ENCODE measurements around the gene CRYGN.

The CRYGN gene

GRCh38 chr7:151448261-151449252 lies 8.6 kb upstream of the CRYGN start:
- Histone ChIP-seq H3K23ac (ENCODE audit: low read depth, low read length, poor library complexity) (peak overlapping the region; percentile 87), H3K14ac (ENCODE audit: low read length) (peak overlapping the region; percentile 92), H3K4me3 (ENCODE audit: low read length in 2 of 2) (peak overlapping the region; percentile 30 to 74), H3K4me2 (ENCODE audit: insufficient read depth, low read length, poor library complexity, severe bottlenecking) (peak overlapping the region; percentile 98), H3K18ac (ENCODE audit: low read length) (peak overlapping the region; percentile 98), H3K9me3 (replicated peaks in 1 of 2; ENCODE audit: control insufficient read depth in 2 of 2, insufficient read depth in 1 of 2, low read depth in 1 of 2, low read length in 2 of 2) (no peaks in the 10 kb centered on the region), H3K9ac (ENCODE audit: low read depth, low read length, poor library complexity) (peak overlapping the region; percentile 84), H2BK120ac (ENCODE audit: low read depth, low read length) (no peak overlapping the region), H3K4me1 (ENCODE audit: control insufficient read depth in 2 of 2, insufficient read depth in 1 of 2, low read depth in 1 of 2, low read length in 2 of 2) (peaks cover 0 to 6% of the 10 kb centered on the region in 2 donors), H3K36me3 (replicated peaks in 1 of 2; ENCODE audit: control insufficient read depth in 2 of 2, insufficient read depth in 2 of 2, low read length in 2 of 2) (no peaks in the 10 kb centered on the region), H2BK5ac (ENCODE audit: low read length) (no peak overlapping the region), H3K27me3 (ENCODE audit: control insufficient read depth in 3 of 3, insufficient read depth in 3 of 3, low read depth in 1 of 3, low read length in 3 of 3) (peaks cover 0 to 35% (median 8%) of the 10 kb centered on the region in 3 experiments), H4K8ac (ENCODE audit: low read depth, low read length) (no peak overlapping the region), H4K91ac (ENCODE audit: low read depth, low read length, poor library complexity) (no peak overlapping the region), H3K79me1 (ENCODE audit: low read depth, low read length) (no peaks in the 10 kb centered on the region), H2AK5ac (ENCODE audit: low read depth, low read length) (peak overlapping the region; percentile 74), H3K27ac (replicated peaks; ENCODE audit: low read length) (no peak overlapping the region), H3K4ac (ENCODE audit: low read length) (no peak overlapping the region), H2BK15ac (ENCODE audit: low read length) (peak overlapping the region; percentile 90), H2AFZ (ENCODE audit: low read length) (peak overlapping the region; percentile 99), H2BK12ac (ENCODE audit: low read length) (peak overlapping the region; percentile 68)
- peak; percentile 68 for DNase-seq (ENCODE audit: low spot score)
- no CpG with 5 or more reads among the region's 61 CpGs for WGBS, 2 donors (ENCODE audit: extremely low coverage in 2 of 2, insufficient read length in 2 of 2, insufficient replicate concordance in 1 of 2)

- H3K18ac ChIP-seq (ENCODE audit: low read length): peak overlapping the region; percentile 98
- peak overlapping the region; percentile 87 for H3K23ac ChIP-seq (ENCODE audit: low read depth, low read length, poor library complexity)
- no peaks in the 10 kb centered on the region for H3K79me1 ChIP-seq (ENCODE audit: low read depth, low read length)
- H3K4me3 ChIP-seq (ENCODE audit: low read length in 2 of 2): peak overlapping the region in 1 of 2 donors; percentile 74
- no peak for DNase-seq (ENCODE audit: low spot score)
- H2BK15ac ChIP-seq (ENCODE audit: low read length): peak overlapping the region; percentile 90
- no peak overlapping the region for H2BK120ac ChIP-seq (ENCODE audit: low read depth, low read length)
- peak overlapping the region; percentile 53 for H2AK5ac ChIP-seq (ENCODE audit: low read depth, low read length)
- peak overlapping the region; percentile 98 for H3K4me2 ChIP-seq (ENCODE audit: insufficient read depth, low read length, poor library complexity, severe bottlenecking)
- no peak overlapping the region for H2BK12ac ChIP-seq (ENCODE audit: low read length)
- WGBS, 2 donors (ENCODE audit: extremely low coverage in 2 of 2, insufficient read length in 2 of 2, insufficient replicate concordance in 1 of 2): no CpG with 5 or more reads among the region's 26 CpGs
- peak overlapping the region; percentile 92 for H3K14ac ChIP-seq (ENCODE audit: low read length)
- H4K8ac ChIP-seq (ENCODE audit: low read depth, low read length): no peak overlapping the region
- H3K27ac ChIP-seq (replicated peaks; ENCODE audit: low read length): no peak overlapping the region
- peak overlapping the region; percentile 99 for H2AFZ ChIP-seq (ENCODE audit: low read length)
- peaks cover 0 to 35% (median 8%) of the 10 kb centered on the region in 3 experiments for H3K27me3 ChIP-seq (ENCODE audit: control insufficient read depth in 3 of 3, insufficient read depth in 3 of 3, low read depth in 1 of 3, low read length in 3 of 3)
- no peak overlapping the region for H3K4ac ChIP-seq (ENCODE audit: low read length)
- no peak overlapping the region for H2BK5ac ChIP-seq (ENCODE audit: low read length)
- no peaks in the 10 kb centered on the region for H3K4me1 ChIP-seq (ENCODE audit: control insufficient read depth in 2 of 2, insufficient read depth in 1 of 2, low read depth in 1 of 2, low read length in 2 of 2)
- no peaks in the 10 kb centered on the region for H3K36me3 ChIP-seq (replicated peaks in 1 of 2; ENCODE audit: control insufficient read depth in 2 of 2, insufficient read depth in 2 of 2, low read length in 2 of 2)
- peaks cover 0 to under 1% of the 10 kb centered on the region in 2 donors for H3K9me3 ChIP-seq (replicated peaks in 1 of 2; ENCODE audit: control insufficient read depth in 2 of 2, insufficient read depth in 1 of 2, low read depth in 1 of 2, low read length in 2 of 2)
- H3K9ac ChIP-seq (ENCODE audit: low read depth, low read length, poor library complexity): peak overlapping the region; percentile 84
- no peak overlapping the region for H4K91ac ChIP-seq (ENCODE audit: low read depth, low read length, poor library complexity)
These were observed 7.9 kb upstream of the CRYGN start for GRCh38 chr7:151447901-151448260.

GRCh38 chr7:151447312-151447711 lies 7.4 kb upstream of the CRYGN start:
- Histone ChIP-seq H3K27me3 (ENCODE audit: control insufficient read depth in 3 of 3, insufficient read depth in 3 of 3, low read depth in 1 of 3, low read length in 3 of 3) (peaks cover 0 to 35% (median 8%) of the 10 kb centered on the region in 3 experiments), H2AK5ac (ENCODE audit: low read depth, low read length) (peak overlapping the region; percentile 63), H2BK12ac (ENCODE audit: low read length) (no peak overlapping the region), H3K36me3 (replicated peaks in 1 of 2; ENCODE audit: control insufficient read depth in 2 of 2, insufficient read depth in 2 of 2, low read length in 2 of 2) (no peaks in the 10 kb centered on the region), H3K4ac (ENCODE audit: low read length) (no peak overlapping the region), H3K27ac (replicated peaks; ENCODE audit: low read length) (no peak overlapping the region), H3K4me1 (ENCODE audit: control insufficient read depth in 2 of 2, insufficient read depth in 1 of 2, low read depth in 1 of 2, low read length in 2 of 2) (no peaks in the 10 kb centered on the region), H4K8ac (ENCODE audit: low read depth, low read length) (no peak overlapping the region), H2BK15ac (ENCODE audit: low read length) (peak overlapping the region; percentile 58), H3K9ac (ENCODE audit: low read depth, low read length, poor library complexity) (no peak overlapping the region), H3K79me1 (ENCODE audit: low read depth, low read length) (no peaks in the 10 kb centered on the region), H4K91ac (ENCODE audit: low read depth, low read length, poor library complexity) (no peak overlapping the region), H3K4me2 (ENCODE audit: insufficient read depth, low read length, poor library complexity, severe bottlenecking) (no peak overlapping the region), H3K18ac (ENCODE audit: low read length) (peak overlapping the region; percentile 35), H3K14ac (ENCODE audit: low read length) (no peak overlapping the region), H3K4me3 (ENCODE audit: low read length in 2 of 2) (no peak overlapping the region), H3K23ac (ENCODE audit: low read depth, low read length, poor library complexity) (peak overlapping the region; percentile 43), H2BK5ac (ENCODE audit: low read length) (no peak overlapping the region), H3K9me3 (replicated peaks in 1 of 2; ENCODE audit: control insufficient read depth in 2 of 2, insufficient read depth in 1 of 2, low read depth in 1 of 2, low read length in 2 of 2) (peaks cover 0 to 3% of the 10 kb centered on the region in 2 donors), H2AFZ (ENCODE audit: low read length) (no peak overlapping the region), H2BK120ac (ENCODE audit: low read depth, low read length) (no peak overlapping the region)
- no CpG with 5 or more reads among the region's 18 CpGs for WGBS, 2 donors (ENCODE audit: extremely low coverage in 2 of 2, insufficient read length in 2 of 2, insufficient replicate concordance in 1 of 2)
- DNase-seq (ENCODE audit: low spot score): no peak

- Histone ChIP-seq H3K9ac (ENCODE audit: low read depth, low read length, poor library complexity) (no peak overlapping the region), H3K4me1 (ENCODE audit: control insufficient read depth in 2 of 2, insufficient read depth in 1 of 2, low read depth in 1 of 2, low read length in 2 of 2) (no peaks in the 10 kb centered on the region), H2AFZ (ENCODE audit: low read length) (no peak overlapping the region), H2BK15ac (ENCODE audit: low read length) (no peak overlapping the region), H2BK120ac (ENCODE audit: low read depth, low read length) (no peak overlapping the region), H3K36me3 (replicated peaks in 1 of 2; ENCODE audit: control insufficient read depth in 2 of 2, insufficient read depth in 2 of 2, low read length in 2 of 2) (no peaks in the 10 kb centered on the region), H2AK5ac (ENCODE audit: low read depth, low read length) (no peak overlapping the region), H3K79me1 (ENCODE audit: low read depth, low read length) (no peaks in the 10 kb centered on the region), H3K4me2 (ENCODE audit: insufficient read depth, low read length, poor library complexity, severe bottlenecking) (no peak overlapping the region), H4K91ac (ENCODE audit: low read depth, low read length, poor library complexity) (no peak overlapping the region), H3K27ac (replicated peaks; ENCODE audit: low read length) (no peak overlapping the region), H3K18ac (ENCODE audit: low read length) (no peak overlapping the region), H2BK5ac (ENCODE audit: low read length) (no peak overlapping the region), H3K9me3 (replicated peaks in 1 of 2; ENCODE audit: control insufficient read depth in 2 of 2, insufficient read depth in 1 of 2, low read depth in 1 of 2, low read length in 2 of 2) (peaks cover 0 to 3% of the 10 kb centered on the region in 2 donors), H4K8ac (ENCODE audit: low read depth, low read length) (no peak overlapping the region), H2BK12ac (ENCODE audit: low read length) (no peak overlapping the region), H3K4me3 (ENCODE audit: low read length in 2 of 2) (no peak overlapping the region), H3K14ac (ENCODE audit: low read length) (no peak overlapping the region), H3K27me3 (ENCODE audit: control insufficient read depth in 3 of 3, insufficient read depth in 3 of 3, low read depth in 1 of 3, low read length in 3 of 3) (peaks cover 0 to 32% (median 8%) of the 10 kb centered on the region in 3 experiments), H3K4ac (ENCODE audit: low read length) (no peak overlapping the region), H3K23ac (ENCODE audit: low read depth, low read length, poor library complexity) (no peak overlapping the region)
- DNase-seq (ENCODE audit: low spot score): no peak
- no CpG with 5 or more reads among the region's 2 CpGs for WGBS, 2 donors (ENCODE audit: extremely low coverage in 2 of 2, insufficient read length in 2 of 2, insufficient replicate concordance in 1 of 2)
These were observed 6.5 kb upstream of the CRYGN start for GRCh38 chr7:151446412-151446811.
